Measurements from ENCODE around the gene LRPAP1. TPM values are rescaled to one million over a fixed set of nuclear protein-coding genes. Genes with fewer than 3 reads are reported as not detected.
A peak's percentile ranks its signal among the peaks of the same experiment; 100 is the strongest.

LRPAP1 gene
- total RNA-seq, 1 donor from 2014 or later, result 147 TPM

- H3K36me3 ChIP-seq (ENCODE audit: control insufficient read depth, insufficient read depth, low read length), result no peaks in the 10 kb centered on the region
- no peak for TF ChIP-seq CTCF (IDR thresholded peaks at IDR 0.05; ENCODE audit: insufficient read depth, low read length, poor library complexity, severe bottlenecking)
- H3K27me3 ChIP-seq (ENCODE audit: control insufficient read depth, insufficient read depth, low read length), result peaks cover 25% of the 10 kb centered on the region
- no peak for DNase-seq (ENCODE audit: low read depth)
- no peak overlapping the region for H3K4me3 ChIP-seq (ENCODE audit: low read depth, low read length)
These were observed 67.8 kb downstream of the LRPAP1 start for GRCh38 chr4:3464349-3464905.

- Histone ChIP-seq H3K36me3 (ENCODE audit: control insufficient read depth, insufficient read depth, low read length) (no peaks in the 10 kb centered on the region), H3K27me3 (ENCODE audit: control insufficient read depth, insufficient read depth, low read length) (peaks cover 25% of the 10 kb centered on the region), H3K4me3 (ENCODE audit: low read depth, low read length) (peak overlapping the region; percentile 26)
- DNase-seq (ENCODE audit: low read depth), result no peak
- no peak for TF ChIP-seq CTCF (IDR thresholded peaks at IDR 0.05; ENCODE audit: insufficient read depth, low read length, poor library complexity, severe bottlenecking)
These were observed 68.5 kb downstream of the LRPAP1 start for GRCh38 chr4:3463556-3464348.

GRCh38 chr4:3462790-3463415 lies 69.3 kb downstream of the LRPAP1 start, which contains the start of gene DOK7:
DOK7 (plus strand) TSS chr4:3463306; CDS start chr4:3463376, 70 bp downstream.
- no peak for TF ChIP-seq CTCF (IDR thresholded peaks at IDR 0.05; ENCODE audit: insufficient read depth, low read length, poor library complexity, severe bottlenecking)
- Histone ChIP-seq H3K36me3 (ENCODE audit: control insufficient read depth, insufficient read depth, low read length) (no peaks in the 10 kb centered on the region), H3K4me3 (ENCODE audit: low read depth, low read length) (peak within 1 kb of the TSS; percentile 26), H3K27me3 (ENCODE audit: control insufficient read depth, insufficient read depth, low read length) (peaks cover 25% of the 10 kb centered on the region)
- DNase-seq (ENCODE audit: low read depth), result no peak

- TF ChIP-seq CTCF (IDR thresholded peaks at IDR 0.05; ENCODE audit: insufficient read depth, low read length, poor library complexity, severe bottlenecking), result no peak
- Histone ChIP-seq H3K4me3 (ENCODE audit: low read depth, low read length) (no peak overlapping the region), H3K27me3 (ENCODE audit: control insufficient read depth, insufficient read depth, low read length) (peaks cover 25% of the 10 kb centered on the region), H3K36me3 (ENCODE audit: control insufficient read depth, insufficient read depth, low read length) (no peaks in the 10 kb centered on the region)
- no peak for DNase-seq (ENCODE audit: low read depth)
These were observed 69.9 kb downstream of the LRPAP1 start for GRCh38 chr4:3462321-3462789.

GRCh38 chr4:3461515-3462291 lies 70.5 kb downstream of the LRPAP1 start:
- no peak for TF ChIP-seq CTCF (IDR thresholded peaks at IDR 0.05; ENCODE audit: insufficient read depth, low read length, poor library complexity, severe bottlenecking)
- Histone ChIP-seq H3K4me3 (ENCODE audit: low read depth, low read length) (no peak overlapping the region), H3K27me3 (ENCODE audit: control insufficient read depth, insufficient read depth, low read length) (peaks cover 24% of the 10 kb centered on the region), H3K36me3 (ENCODE audit: control insufficient read depth, insufficient read depth, low read length) (no peaks in the 10 kb centered on the region)
- DNase-seq (ENCODE audit: low read depth), result peak; percentile 56
